MCF 10A (cell line): ENCODE measurements around the gene DBNDD1. TPM values are rescaled to one million over a fixed set of nuclear protein-coding genes. Genes with fewer than 3 reads are reported as not detected.

Experiments
- BruUV-seq: library from RNA; stranded (reverse); fragments of 400-500 nt; replicated peaks from 2 replicates; lab custom pipeline; 2021; lab: Mats Ljungman, UMichigan
- CTCF ChIA-PET: fragments of 300-600 bp; sonication (Branson Sonifier 250); formaldehyde crosslinking; extraction: SDS; loops from one replicate; lab custom pipeline; 2021; ENCODE audit warnings: antibody characterized with exemption, inconsistent platforms; lab: Yijun Ruan, JAX
- POLR2A ChIA-PET: fragments of 300-600, 350-650 bp; sonication (Branson Sonifier 250); formaldehyde crosslinking; extraction: SDS; loops from one replicate; lab custom pipeline; 2020; ENCODE audit warnings: antibody characterized with exemption, inconsistent platforms; lab: Yijun Ruan, JAX
- DNase-seq: peaks from one replicate; pipeline ENCODE4 v3.0.0-alpha.2; 2018; ENCODE audit not compliant: unreplicated experiment
- H3K27ac Mint-ChIP-seq: one replicate; pipeline ENCODE4 v1.8.0; 2022; ENCODE audit warnings: mild to moderate bottlenecking, low read depth, mixed read lengths; ENCODE audit not compliant: unreplicated experiment
- H3K27me3 Mint-ChIP-seq: one replicate; pipeline ENCODE4 v1.8.0; 2022; ENCODE audit warnings: mixed read lengths; ENCODE audit not compliant: insufficient read depth, unreplicated experiment
- H3K36me3 Mint-ChIP-seq: one replicate; pipeline ENCODE4 v1.8.0; 2022; ENCODE audit warnings: mild to moderate bottlenecking, moderate library complexity, mixed read lengths; ENCODE audit not compliant: insufficient read depth, unreplicated experiment
- H3K4me1 Mint-ChIP-seq: one replicate; pipeline ENCODE4 v1.8.0; 2022; ENCODE audit warnings: mixed read lengths; ENCODE audit not compliant: insufficient read depth, unreplicated experiment
- H3K4me3 Mint-ChIP-seq: one replicate; pipeline ENCODE4 v1.8.0; 2022; ENCODE audit warnings: mild to moderate bottlenecking, moderate library complexity, mixed read lengths; ENCODE audit not compliant: unreplicated experiment
- H3K9me3 Mint-ChIP-seq: one replicate; pipeline ENCODE4 v1.8.0; 2022; ENCODE audit warnings: mixed read lengths; ENCODE audit not compliant: unreplicated experiment
- CTCF ChIP-seq: fragments of 200-600 bp; IDR thresholded peaks from one replicate; pipeline ENCODE4 v1.8.0; 2022; ENCODE audit warnings: antibody characterized with exemption, mild to moderate bottlenecking; ENCODE audit not compliant: unreplicated experiment
- intact Hi-C: fragments of 100-400 bp; cut with micrococcal nuclease; formaldehyde crosslinking; loops from 2 replicates; pipeline ENCODE4 v1.14.1; 2022
- total RNA-seq: library from RNA; stranded (reverse); gene quantifications from 2 replicates; pipeline ENCODE4 v1.2.3, GENCODE V29; 2022

Gene DBNDD1
- total RNA-seq, 1 experiment from 2014 or later: 3.5 TPM

GRCh38 chr16:89993971-89994370, 25.3 kb downstream of the DBNDD1 start:
- peaks cover 75% of the 10 kb centered on the region for H3K36me3 Mint-ChIP-seq
- H3K4me1 Mint-ChIP-seq: no peaks in the 10 kb centered on the region
- no peak overlapping the region for H3K4me3 Mint-ChIP-seq
- no peaks in the 10 kb centered on the region for H3K27me3 Mint-ChIP-seq
- TF ChIP-seq CTCF: no peak
- DNase-seq: no peak
- no peaks in the 10 kb centered on the region for H3K9me3 Mint-ChIP-seq
- H3K27ac Mint-ChIP-seq: peak overlapping the region; percentile 74
- intact Hi-C loops: no loop called here
- ChIA-PET POLR2A (interaction anchor here (1.4 kb wide), 1 partner anchor 21 kb away, joined by 5 read pairs; no protein-coding TSS in a partner anchor), CTCF (no interaction called here)
- no TSS peak for BruUV-seq

- H3K36me3 Mint-ChIP-seq: peaks cover 81% of the 10 kb centered on the region
- no TSS peak for BruUV-seq
- intact Hi-C loops: no loop called here
- no peak overlapping the region for H3K27ac Mint-ChIP-seq
- no peak for TF ChIP-seq CTCF
- DNase-seq: no peak
- H3K9me3 Mint-ChIP-seq: no peaks in the 10 kb centered on the region
- H3K27me3 Mint-ChIP-seq: no peaks in the 10 kb centered on the region
- H3K4me1 Mint-ChIP-seq: no peaks in the 10 kb centered on the region
- no peak overlapping the region for H3K4me3 Mint-ChIP-seq
- ChIA-PET CTCF (interaction anchor here (0.6 kb wide), 1 partner anchor 51 kb away, joined by 3 read pairs; no protein-coding TSS in a partner anchor), POLR2A (no interaction called here)
Measured at GRCh38 chr16:89993377-89993776, 25.9 kb downstream of the DBNDD1 start.

DNA sequence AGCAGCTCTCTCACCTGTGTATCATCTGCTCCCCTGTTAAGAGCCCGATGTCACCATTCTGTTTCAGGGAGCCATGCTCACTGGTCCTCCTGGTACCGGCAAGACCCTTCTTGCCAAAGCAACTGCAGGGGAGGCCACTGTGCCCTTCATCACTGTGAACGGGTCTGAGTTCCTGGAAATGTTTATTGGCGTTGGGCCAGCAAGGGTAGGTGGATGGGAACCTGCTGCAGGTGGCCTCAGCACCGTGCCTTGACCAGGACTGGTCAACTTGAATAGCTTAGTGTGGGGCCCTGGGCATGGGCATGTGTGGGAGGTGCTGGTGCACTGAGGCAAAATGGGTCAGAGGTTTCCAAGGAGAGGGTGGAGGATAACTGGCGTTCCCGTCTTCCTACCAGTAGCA, 28.5 kb downstream of the DBNDD1 start:
- ChIA-PET POLR2A (no interaction called here), CTCF (no interaction called here)
- Mint-ChIP-seq H3K27ac (no peak overlapping the region), H3K9me3 (no peaks in the 10 kb centered on the region), H3K36me3 (peaks cover 66% of the 10 kb centered on the region), H3K27me3 (no peaks in the 10 kb centered on the region), H3K4me3 (no peak overlapping the region), H3K4me1 (no peaks in the 10 kb centered on the region)
- no TSS peak for BruUV-seq
- intact Hi-C loops: no loop called here
- TF ChIP-seq CTCF: no peak
- DNase-seq: no peak

- DNase-seq: no peak
- TF ChIP-seq CTCF: no peak
- H3K36me3 Mint-ChIP-seq: peaks cover 64% of the 10 kb centered on the region
Measured at GRCh38 chr16:89988951-89989350, 30.3 kb downstream of the DBNDD1 start.

More at GRCh38 chr16:89988951-89989350, 30.3 kb downstream of the DBNDD1 start:
- no peak overlapping the region for H3K27ac Mint-ChIP-seq
- no peaks in the 10 kb centered on the region for H3K4me1 Mint-ChIP-seq
- no TSS peak for BruUV-seq
- no peaks in the 10 kb centered on the region for H3K27me3 Mint-ChIP-seq
- no peak overlapping the region for H3K4me3 Mint-ChIP-seq
- H3K9me3 Mint-ChIP-seq: no peaks in the 10 kb centered on the region
- intact Hi-C loops: no loop called here
- ChIA-PET CTCF (no interaction called here), POLR2A (interaction anchor here (1.5 kb wide), 1 partner anchor 16 kb away, joined by 5 read pairs; no protein-coding TSS in a partner anchor)
